Activated naive CD8-positive, alpha-beta T cell treated with anti-CD3 and anti-CD28 coated beads for 36 hours (primary cell): ENCODE data around the gene AIG1. TPM values are rescaled to one million over a fixed set of nuclear protein-coding genes. Genes with fewer than 3 reads are reported as not detected.

Experiments
- DNase-seq: peaks from one replicate; pipeline ENCODE4 v3.0.0; 2021
- H3K27ac Mint-ChIP-seq: one replicate; pipeline ENCODE4 v1.8.0; 2022; ENCODE audit warnings: mild to moderate bottlenecking, moderate library complexity, mixed read lengths
- H3K27me3 Mint-ChIP-seq: one replicate; pipeline ENCODE4 v1.8.0; 2022; ENCODE audit warnings: mild to moderate bottlenecking, mixed read lengths
- H3K36me3 Mint-ChIP-seq: one replicate; pipeline ENCODE4 v1.8.0; 2021; ENCODE audit warnings: mild to moderate bottlenecking, mixed read lengths
- H3K4me1 Mint-ChIP-seq: one replicate; pipeline ENCODE4 v1.8.0; 2021; ENCODE audit warnings: mixed read lengths
- H3K4me3 Mint-ChIP-seq: one replicate; pipeline ENCODE4 v1.8.0; 2022; ENCODE audit warnings: mild to moderate bottlenecking, moderate library complexity, mixed read lengths
- H3K9me3 Mint-ChIP-seq: one replicate; pipeline ENCODE4 v1.8.0; 2022; ENCODE audit warnings: mixed read lengths
- total RNA-seq, 2 experiments: library from RNA; stranded (reverse); gene quantifications; one replicate each; pipeline ENCODE4 v1.2.3, GENCODE V29; 2021

AIG1 gene
- total RNA-seq, 2 experiments from 2014 or later, result 19.8 to 20.1 TPM

DNA sequence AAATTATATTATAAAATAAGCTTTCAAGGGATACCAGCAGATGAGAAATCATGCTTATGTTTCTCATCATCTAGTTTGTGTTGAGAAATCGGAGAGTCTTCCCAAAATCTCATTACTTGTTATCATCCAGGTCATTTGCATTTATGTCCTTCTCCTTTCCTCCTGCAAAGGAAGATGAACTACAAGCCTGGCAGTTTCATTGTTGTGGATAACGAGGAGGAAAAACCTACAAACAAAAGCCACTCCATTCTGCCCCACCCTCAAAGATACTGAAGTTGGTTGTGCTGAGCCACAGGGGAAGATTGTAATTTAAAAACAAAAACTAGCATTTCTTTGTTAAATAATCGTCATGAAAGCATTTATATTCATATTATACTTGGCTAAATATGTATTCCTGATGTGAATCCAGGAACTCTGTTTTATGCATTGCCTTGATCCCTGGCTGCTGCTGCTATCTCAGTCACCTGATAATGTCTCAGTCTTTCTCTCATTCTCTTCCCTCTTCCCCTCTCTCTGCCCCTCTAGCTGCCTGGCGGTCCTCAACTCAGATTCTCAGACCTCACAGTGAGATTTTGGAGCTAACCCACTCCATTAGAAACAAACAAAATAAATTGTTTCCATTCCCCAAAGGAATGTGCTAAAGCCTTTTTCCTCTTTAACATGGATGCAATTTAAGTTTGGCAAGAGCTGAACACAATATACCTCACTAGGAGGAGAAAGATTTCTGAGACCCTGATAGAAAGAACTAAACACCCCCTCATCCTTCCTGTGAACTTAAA is 204.5 kb downstream of the AIG1 start:
- no peak for DNase-seq
- H3K4me1 Mint-ChIP-seq, result no peaks in the 10 kb centered on the region
- no peaks in the 10 kb centered on the region for H3K27me3 Mint-ChIP-seq
- peaks cover 2% of the 10 kb centered on the region for H3K36me3 Mint-ChIP-seq
- no peaks in the 10 kb centered on the region for H3K9me3 Mint-ChIP-seq
- H3K27ac Mint-ChIP-seq, result no peak overlapping the region
- no peak overlapping the region for H3K4me3 Mint-ChIP-seq

DNA sequence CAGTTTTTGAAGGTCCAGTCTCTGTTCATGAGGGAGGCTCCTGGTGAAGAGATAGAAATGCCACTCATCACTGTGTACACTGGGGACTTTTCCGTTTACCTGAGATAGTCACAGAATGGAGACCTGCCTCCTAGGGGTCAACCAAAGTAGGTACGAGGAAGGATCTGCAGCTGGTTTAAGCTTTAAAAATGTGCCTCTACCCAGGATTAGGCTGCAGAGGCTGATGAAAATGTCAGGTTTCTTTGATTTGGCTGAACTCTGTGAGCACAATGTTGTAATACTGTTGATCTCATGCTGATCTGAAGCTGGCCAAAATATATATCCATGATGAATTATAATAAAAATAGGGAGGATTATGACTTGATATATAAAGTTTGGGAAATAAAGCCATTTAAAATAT is 207.1 kb downstream of the AIG1 start:
- DNase-seq, result no peak
- peaks cover 2% of the 10 kb centered on the region for H3K36me3 Mint-ChIP-seq
- no peaks in the 10 kb centered on the region for H3K27me3 Mint-ChIP-seq
- H3K9me3 Mint-ChIP-seq, result no peaks in the 10 kb centered on the region
- H3K4me1 Mint-ChIP-seq, result no peaks in the 10 kb centered on the region
- no peak overlapping the region for H3K4me3 Mint-ChIP-seq
- no peak overlapping the region for H3K27ac Mint-ChIP-seq

DNA sequence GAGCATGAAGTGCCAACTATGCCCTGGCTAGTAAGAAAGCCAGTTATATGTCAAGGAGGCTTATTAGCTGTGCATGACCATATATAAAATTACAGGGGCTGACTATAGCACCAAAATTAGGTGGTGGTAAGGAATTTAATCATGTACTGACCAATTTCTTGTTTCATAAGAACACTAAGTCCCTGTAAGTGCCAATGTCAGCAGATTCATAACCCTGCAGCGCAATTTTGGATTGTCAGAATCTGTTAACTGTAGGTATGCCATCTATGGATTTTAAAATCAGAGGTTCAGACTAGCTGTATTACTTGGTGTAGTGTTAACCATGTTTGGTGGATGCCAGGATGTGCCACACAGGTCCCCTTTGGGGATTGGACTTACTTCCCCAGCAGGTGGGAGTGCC is 207.8 kb downstream of the AIG1 start:
- Mint-ChIP-seq H3K27me3 (no peaks in the 10 kb centered on the region), H3K36me3 (peaks cover 3% of the 10 kb centered on the region), H3K4me1 (no peaks in the 10 kb centered on the region), H3K4me3 (no peak overlapping the region), H3K9me3 (peaks cover 3% of the 10 kb centered on the region), H3K27ac (no peak overlapping the region)
- DNase-seq, result no peak

DNA sequence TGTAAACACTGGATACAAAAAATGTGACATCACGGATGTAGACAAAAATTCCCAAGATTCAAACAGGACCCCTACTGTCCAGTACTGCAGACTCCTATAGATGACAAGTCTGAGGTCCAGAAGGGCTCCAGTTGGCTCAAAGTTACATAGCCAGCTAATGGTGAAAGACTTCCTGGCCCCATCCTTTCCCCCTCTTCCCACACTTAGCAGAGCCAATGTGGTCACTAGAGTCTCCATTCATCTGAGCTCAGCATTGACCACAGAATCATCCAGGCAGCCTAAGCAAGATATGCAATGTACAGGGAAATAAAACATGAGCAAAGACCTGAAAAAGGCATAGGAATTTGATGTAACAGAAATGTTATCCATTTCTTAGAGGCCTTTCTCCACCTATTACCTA is 209.3 kb downstream of the AIG1 start:
- Mint-ChIP-seq H3K36me3 (peaks cover 4% of the 10 kb centered on the region), H3K27ac (no peak overlapping the region), H3K4me3 (no peak overlapping the region), H3K27me3 (no peaks in the 10 kb centered on the region), H3K4me1 (no peaks in the 10 kb centered on the region), H3K9me3 (peaks cover 3% of the 10 kb centered on the region)
- no peak for DNase-seq

DNA sequence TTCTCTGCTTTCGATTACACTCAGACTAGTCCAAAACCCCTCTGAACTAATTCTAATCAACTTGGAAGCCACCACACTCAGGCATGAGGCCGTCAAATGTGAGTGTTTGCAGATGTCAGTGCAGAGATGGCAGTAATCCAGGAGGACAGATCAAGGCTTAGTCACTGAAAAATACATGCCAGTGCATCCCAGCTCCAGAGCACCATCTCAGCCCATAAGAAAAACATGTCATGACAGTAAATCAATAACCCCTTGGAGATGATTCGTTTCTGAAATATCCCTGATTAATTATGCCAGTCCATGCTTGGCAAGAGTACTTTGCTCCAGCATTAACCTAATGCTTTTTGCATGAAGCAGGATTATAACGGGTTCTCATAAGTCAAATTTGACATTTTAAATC is 210.3 kb downstream of the AIG1 start:
- peaks cover 3% of the 10 kb centered on the region for H3K9me3 Mint-ChIP-seq
- H3K27me3 Mint-ChIP-seq, result no peaks in the 10 kb centered on the region
- H3K4me1 Mint-ChIP-seq, result no peaks in the 10 kb centered on the region
- no peak overlapping the region for H3K4me3 Mint-ChIP-seq
- no peak overlapping the region for H3K27ac Mint-ChIP-seq
- peaks cover 4% of the 10 kb centered on the region for H3K36me3 Mint-ChIP-seq
- DNase-seq, result no peak

DNA sequence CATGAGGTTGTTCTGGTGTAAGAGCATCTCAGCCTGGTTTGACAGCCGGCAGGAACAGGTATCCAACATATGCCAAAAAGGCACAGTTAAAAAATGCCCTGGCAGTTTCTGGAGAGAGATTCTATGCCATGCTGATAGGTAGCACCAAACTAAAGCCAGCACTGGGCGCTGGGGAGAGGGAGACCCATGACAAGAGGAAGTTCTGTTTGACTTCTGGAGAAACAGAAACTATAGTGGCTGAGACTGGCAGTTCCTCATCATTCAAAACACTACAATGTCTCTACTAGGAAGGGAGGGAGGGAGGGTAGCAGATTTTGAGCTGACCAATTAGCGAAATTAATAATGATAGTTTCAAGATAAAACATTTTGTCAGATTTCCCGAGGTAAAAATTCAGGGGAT is 215.7 kb downstream of the AIG1 start:
- peaks cover 3% of the 10 kb centered on the region for H3K9me3 Mint-ChIP-seq
- H3K4me3 Mint-ChIP-seq, result no peak overlapping the region

DNA sequence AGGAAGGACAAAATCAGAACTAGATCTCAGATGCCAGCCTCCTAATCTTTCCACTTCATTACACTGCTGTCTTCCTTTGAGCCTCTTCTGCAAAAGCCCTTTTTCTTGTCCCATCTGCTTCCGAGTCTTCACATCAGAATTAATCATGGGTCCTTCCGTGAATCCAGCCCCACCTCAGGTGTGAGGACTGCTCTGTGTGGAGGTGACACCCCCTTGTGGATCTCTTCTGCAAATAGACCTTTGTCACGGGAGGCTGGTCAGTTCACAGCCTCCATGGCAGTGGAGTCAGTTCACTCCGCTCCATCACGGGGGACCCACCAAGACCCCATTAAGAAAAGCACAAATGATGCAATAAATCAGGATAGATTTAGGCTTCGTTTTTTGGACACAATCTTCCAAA is 218.7 kb downstream of the AIG1 start:
- peaks cover 2% of the 10 kb centered on the region for H3K4me1 Mint-ChIP-seq
- no peak overlapping the region for H3K27ac Mint-ChIP-seq
- H3K9me3 Mint-ChIP-seq, result no peaks in the 10 kb centered on the region
- no peak overlapping the region for H3K4me3 Mint-ChIP-seq
- H3K27me3 Mint-ChIP-seq, result no peaks in the 10 kb centered on the region
- no peak for DNase-seq
- H3K36me3 Mint-ChIP-seq, result no peaks in the 10 kb centered on the region

More for the DNA sequence above, 215.7 kb downstream of the AIG1 start:
- H3K36me3 Mint-ChIP-seq, result peaks cover 2% of the 10 kb centered on the region
- no peaks in the 10 kb centered on the region for H3K27me3 Mint-ChIP-seq
- H3K27ac Mint-ChIP-seq, result no peak overlapping the region
- no peak for DNase-seq
- peaks cover 2% of the 10 kb centered on the region for H3K4me1 Mint-ChIP-seq

DNA sequence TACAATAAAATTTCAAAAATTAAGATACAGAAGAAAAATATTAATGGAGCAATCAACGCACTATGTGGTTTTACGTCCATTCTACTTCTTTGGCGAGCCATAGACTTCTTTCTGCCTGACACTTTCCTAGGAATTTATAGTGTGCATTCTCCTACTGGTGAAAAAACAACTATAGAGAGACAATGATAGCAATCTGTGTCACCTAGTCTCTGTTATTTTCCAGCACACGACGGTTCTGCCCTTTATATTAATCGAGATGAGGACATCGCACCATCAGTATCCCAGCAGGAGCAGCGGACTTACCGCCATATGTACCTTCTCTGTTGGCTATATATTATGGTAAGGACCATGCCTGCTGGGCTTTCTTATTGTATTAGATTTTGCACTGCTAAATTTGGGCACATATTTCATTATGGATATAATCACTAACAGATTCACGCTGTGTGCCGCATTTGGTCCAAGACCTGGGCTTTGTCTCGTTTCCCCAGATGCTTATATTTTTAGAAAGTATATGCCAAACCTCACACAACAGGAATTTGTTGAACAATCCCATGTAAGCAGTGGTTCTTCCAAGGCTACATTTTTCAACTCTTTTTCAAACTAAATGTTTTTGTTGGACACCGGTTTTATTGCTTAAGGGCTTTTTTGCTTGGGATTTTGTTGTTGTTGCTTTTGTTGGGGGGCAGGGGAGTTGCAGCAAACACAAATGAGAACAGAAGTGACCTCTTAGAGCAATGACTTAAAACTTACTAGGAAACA is 223.4 kb downstream of the AIG1 start:
- Mint-ChIP-seq H3K27ac (no peak overlapping the region), H3K4me3 (no peak overlapping the region), H3K27me3 (no peaks in the 10 kb centered on the region), H3K9me3 (no peaks in the 10 kb centered on the region), H3K4me1 (no peaks in the 10 kb centered on the region), H3K36me3 (no peaks in the 10 kb centered on the region)
- no peak for DNase-seq

DNA sequence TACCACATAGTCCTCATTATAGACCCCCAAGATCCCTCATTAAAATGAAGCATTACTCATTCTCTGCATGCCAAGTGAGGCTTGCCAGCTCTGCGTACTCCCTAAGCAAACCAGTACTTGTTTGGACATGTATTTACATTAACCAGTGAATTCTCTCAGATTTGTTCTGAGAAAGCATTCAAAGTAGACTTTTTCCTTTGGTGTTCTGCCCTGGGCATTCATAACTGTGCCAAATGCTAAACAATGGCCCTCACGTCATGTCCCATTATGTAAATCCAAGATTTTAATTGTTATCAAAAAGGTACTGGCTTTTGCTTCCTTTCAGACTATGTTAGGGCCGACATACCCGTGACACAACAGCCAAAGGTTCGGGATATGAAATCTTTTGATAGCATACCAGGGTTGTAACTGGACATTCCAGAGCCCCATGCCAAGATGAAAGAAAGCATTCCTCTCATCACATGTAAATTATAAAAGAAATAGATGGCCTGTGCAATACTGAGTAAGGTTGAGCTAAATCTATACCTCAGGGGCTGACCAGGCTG is 225.6 kb downstream of the AIG1 start:
- no peaks in the 10 kb centered on the region for H3K4me1 Mint-ChIP-seq
- H3K27ac Mint-ChIP-seq, result no peak overlapping the region
- H3K4me3 Mint-ChIP-seq, result no peak overlapping the region
- DNase-seq, result no peak
- H3K36me3 Mint-ChIP-seq, result peaks cover 2% of the 10 kb centered on the region
- H3K9me3 Mint-ChIP-seq, result no peaks in the 10 kb centered on the region
- no peaks in the 10 kb centered on the region for H3K27me3 Mint-ChIP-seq

DNA sequence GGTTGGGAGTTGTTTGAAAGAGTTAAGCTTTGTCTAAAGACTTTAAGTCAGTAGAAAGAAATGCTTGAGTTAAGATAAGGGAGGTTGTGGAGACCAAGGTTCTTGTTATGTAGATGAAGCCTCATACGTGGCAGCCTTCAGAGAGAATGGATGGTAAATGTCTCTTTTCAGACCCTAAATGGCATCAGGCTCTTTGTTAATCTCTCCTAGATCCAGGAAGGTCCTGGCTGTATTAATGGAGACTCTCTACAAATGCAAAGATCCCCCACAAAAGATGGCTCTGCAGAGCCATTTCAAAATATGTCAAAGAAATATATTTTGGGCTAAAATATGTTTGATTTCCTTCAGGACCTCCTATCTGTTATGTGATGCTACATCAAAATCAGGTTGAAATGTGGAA is 228.2 kb downstream of the AIG1 start:
- Mint-ChIP-seq H3K27ac (no peak overlapping the region), H3K4me1 (no peaks in the 10 kb centered on the region), H3K9me3 (no peaks in the 10 kb centered on the region), H3K36me3 (peaks cover 2% of the 10 kb centered on the region), H3K27me3 (no peaks in the 10 kb centered on the region), H3K4me3 (no peak overlapping the region)
- no peak for DNase-seq

DNA sequence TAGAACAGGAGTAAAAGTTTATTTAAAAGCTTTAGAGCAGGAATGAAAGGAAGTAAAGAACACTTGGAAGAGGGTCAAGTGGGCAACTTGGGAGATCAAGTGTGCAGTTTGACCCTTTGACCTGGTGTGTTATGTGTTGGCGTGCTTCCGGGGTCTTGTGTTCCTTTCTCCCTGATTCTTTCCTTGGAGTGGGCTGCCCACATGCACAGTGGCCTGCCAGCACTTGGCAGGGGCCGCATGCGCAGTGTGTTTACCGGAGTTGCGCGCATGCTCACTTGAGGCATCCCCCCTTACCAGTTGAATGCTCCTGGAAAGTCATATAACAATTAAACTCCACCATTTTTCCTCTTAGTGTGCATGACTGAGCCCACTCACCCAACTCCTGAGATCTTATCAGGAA is 229.5 kb downstream of the AIG1 start:
- no peak for DNase-seq
- Mint-ChIP-seq H3K27me3 (no peaks in the 10 kb centered on the region), H3K4me1 (no peaks in the 10 kb centered on the region), H3K9me3 (no peaks in the 10 kb centered on the region), H3K36me3 (peaks cover 2% of the 10 kb centered on the region), H3K27ac (no peak overlapping the region), H3K4me3 (no peak overlapping the region)

DNA sequence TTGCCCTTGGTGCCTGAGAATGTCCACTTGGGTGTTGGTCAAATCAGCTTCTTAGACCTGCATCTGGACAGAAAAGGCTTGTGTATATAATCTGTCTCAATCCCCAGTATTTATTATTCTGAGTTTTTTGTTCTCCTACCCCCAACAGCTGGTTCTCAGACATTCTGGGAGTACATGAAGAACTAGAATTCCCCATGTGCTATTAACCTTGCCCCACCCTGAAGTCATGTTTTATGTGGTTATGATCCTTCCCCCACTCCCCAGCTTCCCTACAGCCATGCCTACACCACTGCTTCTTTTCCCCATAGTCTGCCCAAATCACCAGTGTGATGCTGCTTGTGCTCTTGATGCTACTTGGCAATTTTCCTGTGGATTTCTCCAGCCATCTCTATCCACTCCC is 232.8 kb downstream of the AIG1 start:
- Mint-ChIP-seq H3K4me1 (no peaks in the 10 kb centered on the region), H3K27me3 (no peaks in the 10 kb centered on the region), H3K27ac (no peak overlapping the region), H3K36me3 (peaks cover 4% of the 10 kb centered on the region), H3K4me3 (no peak overlapping the region), H3K9me3 (no peaks in the 10 kb centered on the region)
- DNase-seq, result no peak

DNA sequence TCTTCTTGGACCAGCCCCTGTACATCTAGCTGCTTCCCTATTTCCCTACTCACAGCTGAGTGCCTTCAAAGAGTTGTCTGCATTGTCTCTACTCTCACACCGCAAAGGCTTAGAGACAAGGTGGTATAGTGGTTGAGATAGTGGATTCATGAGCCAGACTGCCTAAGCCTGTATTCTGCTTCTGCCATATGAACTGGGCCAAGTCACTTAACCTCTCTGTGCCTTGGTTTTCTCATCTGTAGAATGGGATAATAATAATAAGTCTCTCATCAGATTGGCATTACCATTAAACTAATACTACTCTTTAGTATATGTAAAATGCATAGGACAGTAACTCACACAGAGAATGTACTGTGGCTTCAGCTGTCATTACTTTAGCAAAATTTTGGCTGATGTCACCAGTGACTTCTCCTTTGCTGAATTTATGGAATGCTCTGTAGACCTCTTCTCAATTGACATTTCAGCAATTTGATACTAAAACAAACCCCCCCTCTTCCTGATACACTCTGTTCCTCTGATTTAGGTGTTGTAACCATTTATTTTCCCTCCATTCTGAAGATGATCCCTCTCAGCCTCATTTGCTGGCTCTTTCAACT is 233.7 kb downstream of the AIG1 start:
- no peaks in the 10 kb centered on the region for H3K9me3 Mint-ChIP-seq
- H3K36me3 Mint-ChIP-seq, result peaks cover 4% of the 10 kb centered on the region
- H3K27me3 Mint-ChIP-seq, result no peaks in the 10 kb centered on the region
- H3K4me1 Mint-ChIP-seq, result no peaks in the 10 kb centered on the region
- no peak for DNase-seq
- no peak overlapping the region for H3K4me3 Mint-ChIP-seq
- H3K27ac Mint-ChIP-seq, result no peak overlapping the region

DNA sequence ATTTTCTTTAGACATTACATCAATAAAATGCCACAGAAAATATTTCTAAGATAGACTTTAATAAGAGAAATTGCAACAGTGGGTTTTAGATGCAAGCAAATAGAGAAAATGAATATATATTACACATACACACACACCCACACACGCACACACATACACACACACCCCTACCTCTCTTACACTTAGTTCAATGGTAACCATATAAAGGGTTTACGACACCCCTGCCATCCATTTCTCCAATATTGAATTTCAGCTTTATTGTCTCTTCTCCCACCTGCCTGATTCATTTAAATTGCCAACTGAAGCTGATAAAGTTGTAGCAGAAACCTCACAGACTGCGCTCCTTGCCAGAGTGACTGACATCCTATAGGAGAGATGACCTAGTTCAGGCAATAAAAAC is 235.2 kb downstream of the AIG1 start:
- no peak overlapping the region for H3K4me3 Mint-ChIP-seq
- H3K36me3 Mint-ChIP-seq, result peaks cover 2% of the 10 kb centered on the region
- no peaks in the 10 kb centered on the region for H3K9me3 Mint-ChIP-seq
- peaks cover 2% of the 10 kb centered on the region for H3K4me1 Mint-ChIP-seq
- H3K27me3 Mint-ChIP-seq, result no peaks in the 10 kb centered on the region
- no peak overlapping the region for H3K27ac Mint-ChIP-seq
- no peak for DNase-seq

DNA sequence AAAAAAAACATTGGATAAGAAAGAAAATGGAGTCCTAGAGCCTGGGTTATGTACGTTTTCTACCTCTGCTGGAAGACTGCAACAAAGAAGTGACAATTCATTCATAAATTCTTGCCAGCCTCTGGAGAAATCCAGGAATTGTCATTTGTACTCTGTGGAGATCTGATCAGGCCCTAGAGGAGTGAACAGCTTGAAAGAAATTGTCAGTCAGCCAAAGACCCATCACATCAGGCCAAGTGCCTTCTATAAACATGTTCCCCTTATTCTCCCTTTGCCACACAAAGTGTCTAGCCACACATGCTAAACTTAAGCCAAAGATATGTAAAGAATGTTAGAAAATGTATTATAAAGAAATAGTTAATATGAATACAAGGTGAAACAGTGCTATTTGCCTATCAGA is 237.4 kb downstream of the AIG1 start:
- Mint-ChIP-seq H3K27me3 (no peaks in the 10 kb centered on the region), H3K9me3 (no peaks in the 10 kb centered on the region), H3K4me1 (peaks cover 2% of the 10 kb centered on the region), H3K4me3 (no peak overlapping the region), H3K36me3 (peaks cover 6% of the 10 kb centered on the region), H3K27ac (no peak overlapping the region)
- no peak for DNase-seq
